Endodermal cell (in vitro differentiated cells): Measurements from ENCODE around the gene KRTAP10-4. TPM values are rescaled to one million over a fixed set of nuclear protein-coding genes. Genes with fewer than 3 reads are reported as not detected.

Experiments used
- DNase-seq: peaks from one replicate; pipeline ENCODE4 v3.0.0-alpha.2; 2017
- H3K27ac ChIP-seq: 2 replicates; pipeline ENCODE4 v1.5.1; 2013; ENCODE audit warnings: mild to moderate bottlenecking, low read depth, low read length, moderate library complexity
- H3K27me3 ChIP-seq: 2 replicates; pipeline ENCODE4 v1.6.1; 2013; ENCODE audit warnings: mild to moderate bottlenecking, low read length, moderate library complexity; ENCODE audit not compliant: insufficient read depth, control insufficient read depth, poor library complexity, severe bottlenecking
- H3K36me3 ChIP-seq: 2 replicates; pipeline ENCODE4 v1.7.0; 2013; ENCODE audit warnings: mild to moderate bottlenecking, low read length, moderate library complexity; ENCODE audit not compliant: control insufficient read depth, insufficient read depth
- H3K4me1 ChIP-seq: one replicate; pipeline ENCODE4 v1.7.0; 2013; ENCODE audit warnings: low read length; ENCODE audit not compliant: control insufficient read depth, insufficient read depth
- H3K4me3 ChIP-seq: 2 replicates; pipeline ENCODE4 v1.5.1; 2013; ENCODE audit warnings: mild to moderate bottlenecking, low read length, moderate library complexity
- H3K9ac ChIP-seq: 2 replicates; pipeline ENCODE4 v1.6.1; 2013; ENCODE audit warnings: mild to moderate bottlenecking, low read length, moderate library complexity; ENCODE audit not compliant: poor library complexity, severe bottlenecking; ENCODE audit errors: extremely low read depth
- H3K9me3 ChIP-seq: 2 replicates; pipeline ENCODE4 v1.6.1; 2013; ENCODE audit warnings: mild to moderate bottlenecking, low read length, moderate library complexity; ENCODE audit not compliant: control insufficient read depth
- H3K27ac Mint-ChIP-seq: 2 replicates; pipeline ENCODE4 v1.8.0; 2020; ENCODE audit warnings: mixed read lengths
- H3K27me3 Mint-ChIP-seq: 2 replicates; pipeline ENCODE4 v1.8.0; 2021; ENCODE audit warnings: mild to moderate bottlenecking, mixed read lengths; ENCODE audit not compliant: insufficient read depth
- H3K36me3 Mint-ChIP-seq: 2 replicates; pipeline ENCODE4 v1.8.0; 2020; ENCODE audit warnings: low read depth, mixed read lengths
- H3K4me1 Mint-ChIP-seq: 2 replicates; pipeline ENCODE4 v1.8.0; 2020; ENCODE audit warnings: mixed read lengths
- H3K4me3 Mint-ChIP-seq: 2 replicates; pipeline ENCODE4 v1.8.0; 2020; ENCODE audit warnings: mild to moderate bottlenecking, moderate library complexity, mixed read lengths
- H3K9me3 Mint-ChIP-seq: 2 replicates; pipeline ENCODE4 v1.8.0; 2020; ENCODE audit warnings: mild to moderate bottlenecking, mixed read lengths
- WGBS, 2 experiments: methylation state at CpG; one replicate each; pipeline versions ENCODE4 v1.1.5 to v1.1.7; 2013; ENCODE audit warnings: missing lambda C conversion rate in 2 of 2, mixed read lengths in 1 of 2; ENCODE audit not compliant: insufficient coverage in 1 of 2, insufficient read length in 1 of 2; 5-methylcytosine and 5-hydroxymethylcytosine counted together
- total RNA-seq, 2 donors: library from RNA; stranded (reverse); fragmentation: NEBNext Ultra II Directional in 1 of 2; extraction: Animal tissue kit (Norgen Biotek cat#: 25700) in 1 of 2; gene quantifications; 2 replicates in 1 of 2; 3 replicates in 1 of 2; pipeline ENCODE4 v1.2.1, GENCODE V29; 2021
- TF ChIP-seq, protein P1 (sequence below): fragments of 200-600 bp; sonication (generic); conservative IDR thresholded peaks from 2 replicates; pipeline ENCODE4 v1.5.0; 2021; ENCODE audit warnings: antibody characterized with exemption, mild to moderate bottlenecking

The KRTAP10-4 gene
- total RNA-seq, 2 donors from 2014 or later, result not detected

DNA sequence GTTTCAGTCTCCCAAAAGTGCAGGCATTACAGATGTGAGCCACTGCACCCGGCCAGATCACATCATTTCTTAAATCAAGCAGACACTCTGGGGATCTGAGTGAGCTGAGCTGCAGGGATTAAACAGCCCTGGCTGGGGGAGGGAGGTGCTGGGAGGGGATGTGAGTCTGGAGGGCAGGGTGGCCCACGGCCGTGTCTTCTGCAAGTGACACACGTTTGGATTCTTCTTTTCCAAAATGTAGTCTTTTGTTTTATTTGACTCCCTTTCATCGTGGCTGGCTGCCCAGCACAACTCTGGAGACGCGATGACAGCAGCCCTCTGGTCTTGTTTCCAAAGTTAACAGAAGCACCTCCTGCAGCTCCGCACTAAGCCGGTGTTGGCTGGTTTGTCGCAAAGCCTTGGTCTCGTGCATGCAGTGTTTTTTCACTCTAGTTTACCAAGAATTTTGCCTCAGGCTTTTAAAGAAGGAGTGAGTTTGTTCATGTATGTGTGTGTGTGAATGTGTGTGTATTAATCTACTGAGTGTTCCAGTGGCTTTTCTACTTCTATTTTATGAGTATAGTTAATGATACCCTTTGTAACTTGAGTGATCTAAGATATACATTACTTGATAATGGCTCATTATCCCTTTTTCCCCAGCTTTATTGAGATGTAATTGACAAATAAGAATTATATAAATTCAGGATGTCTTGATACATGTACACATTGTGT lies 9.7 kb downstream of the KRTAP10-4 start:
- Histone ChIP-seq H3K9me3 (peaks cover 9% of the 10 kb centered on the region), H3K27ac (no peak overlapping the region), H3K9ac (no peak overlapping the region), H3K4me3 (no peak overlapping the region), H3K36me3 (no peaks in the 10 kb centered on the region), H3K27me3 (no peaks in the 10 kb centered on the region), H3K4me1 (no peaks in the 10 kb centered on the region)
- peaks cover 7% of the 10 kb centered on the region for H3K27me3 Mint-ChIP-seq
- peaks cover 5% of the 10 kb centered on the region for H3K4me1 Mint-ChIP-seq
- 50 to 65% methylated on average over 10 to 11 of the region's 11 CpGs for WGBS, 2 experiments
- H3K36me3 Mint-ChIP-seq, result no peaks in the 10 kb centered on the region
- H3K4me3 Mint-ChIP-seq, result no peak overlapping the region
- peaks cover 18% of the 10 kb centered on the region for H3K9me3 Mint-ChIP-seq
- H3K27ac Mint-ChIP-seq, result no peak overlapping the region
- TF ChIP-seq, protein P1, sequence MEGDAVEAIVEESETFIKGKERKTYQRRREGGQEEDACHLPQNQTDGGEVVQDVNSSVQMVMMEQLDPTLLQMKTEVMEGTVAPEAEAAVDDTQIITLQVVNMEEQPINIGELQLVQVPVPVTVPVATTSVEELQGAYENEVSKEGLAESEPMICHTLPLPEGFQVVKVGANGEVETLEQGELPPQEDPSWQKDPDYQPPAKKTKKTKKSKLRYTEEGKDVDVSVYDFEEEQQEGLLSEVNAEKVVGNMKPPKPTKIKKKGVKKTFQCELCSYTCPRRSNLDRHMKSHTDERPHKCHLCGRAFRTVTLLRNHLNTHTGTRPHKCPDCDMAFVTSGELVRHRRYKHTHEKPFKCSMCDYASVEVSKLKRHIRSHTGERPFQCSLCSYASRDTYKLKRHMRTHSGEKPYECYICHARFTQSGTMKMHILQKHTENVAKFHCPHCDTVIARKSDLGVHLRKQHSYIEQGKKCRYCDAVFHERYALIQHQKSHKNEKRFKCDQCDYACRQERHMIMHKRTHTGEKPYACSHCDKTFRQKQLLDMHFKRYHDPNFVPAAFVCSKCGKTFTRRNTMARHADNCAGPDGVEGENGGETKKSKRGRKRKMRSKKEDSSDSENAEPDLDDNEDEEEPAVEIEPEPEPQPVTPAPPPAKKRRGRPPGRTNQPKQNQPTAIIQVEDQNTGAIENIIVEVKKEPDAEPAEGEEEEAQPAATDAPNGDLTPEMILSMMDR, result no peak
- DNase-seq, result no peak

DNA sequence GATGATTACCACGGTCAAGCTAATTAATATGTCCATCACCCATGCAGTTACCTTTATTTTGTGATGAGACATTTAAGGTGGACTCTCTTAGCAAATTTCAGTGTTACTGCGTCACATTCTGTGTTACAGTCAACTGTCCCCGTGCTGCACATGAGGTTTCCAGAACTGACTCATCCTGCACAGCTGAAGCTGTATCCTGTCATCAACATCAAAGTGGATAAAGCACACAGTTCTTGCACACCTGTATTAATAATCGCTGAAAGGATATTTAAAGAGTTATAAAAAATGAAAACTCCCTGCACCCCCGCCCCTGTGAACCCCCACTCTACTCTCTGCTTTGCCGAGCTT lies 10.2 kb downstream of the KRTAP10-4 start:
- Mint-ChIP-seq H3K27me3 (peaks cover 7% of the 10 kb centered on the region), H3K9me3 (peaks cover 17% of the 10 kb centered on the region), H3K27ac (no peak overlapping the region), H3K36me3 (no peaks in the 10 kb centered on the region), H3K4me1 (peaks cover 5% of the 10 kb centered on the region), H3K4me3 (no peak overlapping the region)
- H3K36me3 ChIP-seq, result no peaks in the 10 kb centered on the region
- no peak overlapping the region for H3K4me3 ChIP-seq
- 91 to 92% methylated on average over 6 of the region's 6 CpGs for WGBS, 2 experiments
- H3K27me3 ChIP-seq, result no peaks in the 10 kb centered on the region
- no peak for DNase-seq
- peaks cover 9% of the 10 kb centered on the region for H3K9me3 ChIP-seq
- no peak overlapping the region for H3K9ac ChIP-seq
- TF ChIP-seq, protein P1, result no peak
- no peaks in the 10 kb centered on the region for H3K4me1 ChIP-seq
- H3K27ac ChIP-seq, result no peak overlapping the region

DNA sequence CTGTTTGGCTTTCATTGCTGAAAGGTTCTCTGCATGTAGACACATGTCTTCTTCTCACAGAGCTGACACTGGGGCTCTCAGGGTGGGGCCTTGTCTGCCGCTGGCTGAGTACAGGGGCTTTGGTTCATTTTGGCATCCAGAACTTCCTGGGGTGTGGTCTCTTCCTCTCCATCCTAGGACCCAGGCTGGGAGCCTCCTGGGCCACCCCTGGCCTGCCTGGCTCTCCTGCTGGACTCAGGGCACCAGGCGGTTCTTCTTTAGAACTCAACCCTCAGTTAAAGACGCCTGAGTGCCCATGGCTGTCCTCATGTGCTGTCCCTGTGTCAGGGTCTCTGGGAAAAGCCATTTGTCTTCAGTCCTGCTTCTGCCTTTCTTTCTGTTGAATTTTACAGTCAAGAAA lies 12.4 kb downstream of the KRTAP10-4 start:
- Histone ChIP-seq H3K27me3 (no peaks in the 10 kb centered on the region), H3K27ac (no peak overlapping the region), H3K36me3 (no peaks in the 10 kb centered on the region), H3K4me3 (no peak overlapping the region), H3K9ac (no peak overlapping the region), H3K4me1 (no peaks in the 10 kb centered on the region), H3K9me3 (peaks cover 9% of the 10 kb centered on the region)
- no peak overlapping the region for H3K4me3 Mint-ChIP-seq
- peaks cover 3% of the 10 kb centered on the region for H3K27me3 Mint-ChIP-seq
- peaks cover 17% of the 10 kb centered on the region for H3K9me3 Mint-ChIP-seq
- no peak for DNase-seq
- TF ChIP-seq, protein P1, result no peak
- 84 to 100% methylated on average over 3 of the region's 3 CpGs for WGBS, 2 experiments
- no peak overlapping the region for H3K27ac Mint-ChIP-seq
- H3K36me3 Mint-ChIP-seq, result no peaks in the 10 kb centered on the region
- H3K4me1 Mint-ChIP-seq, result peaks cover 5% of the 10 kb centered on the region
